Glutamatergic neuron (in vitro differentiated cells): ENCODE measurements around the gene COG1. TPM values are rescaled to one million over a fixed set of nuclear protein-coding genes. Genes with fewer than 3 reads are reported as not detected.

ENCODE experiments used
- DNase-seq: peaks from one replicate; pipeline ENCODE4 v3.0.0; 2022
- H3K27ac Mint-ChIP-seq: one replicate; pipeline ENCODE4 v1.8.0; 2020; ENCODE audit warnings: mild to moderate bottlenecking, mixed read lengths, inconsistent platforms; ENCODE audit not compliant: unreplicated experiment
- H3K27me3 Mint-ChIP-seq: one replicate; pipeline ENCODE4 v1.8.0; 2020; ENCODE audit warnings: mild to moderate bottlenecking, moderate library complexity, mixed read lengths, inconsistent platforms; ENCODE audit not compliant: unreplicated experiment
- H3K36me3 Mint-ChIP-seq: one replicate; pipeline ENCODE4 v1.8.0; 2020; ENCODE audit warnings: mild to moderate bottlenecking, mixed read lengths, inconsistent platforms; ENCODE audit not compliant: unreplicated experiment
- H3K4me1 Mint-ChIP-seq: one replicate; pipeline ENCODE4 v1.8.0; 2020; ENCODE audit warnings: mild to moderate bottlenecking, low read depth, mixed read lengths, inconsistent platforms; ENCODE audit not compliant: unreplicated experiment
- H3K4me3 Mint-ChIP-seq: one replicate; pipeline ENCODE4 v1.8.0; 2020; ENCODE audit warnings: mild to moderate bottlenecking, mixed read lengths, inconsistent platforms; ENCODE audit not compliant: unreplicated experiment
- H3K9me3 Mint-ChIP-seq: one replicate; pipeline ENCODE4 v1.8.0; 2020; ENCODE audit warnings: mild to moderate bottlenecking, moderate library complexity, mixed read lengths, inconsistent platforms; ENCODE audit not compliant: unreplicated experiment
- CTCF ChIP-seq: fragments of 200-600 bp; sonication (generic); IDR thresholded peaks from one replicate; pipeline ENCODE4 v1.5.0; 2021; ENCODE audit not compliant: partially characterized antibody, unreplicated experiment
- total RNA-seq: library from RNA; stranded (reverse); fragmentation: NEBNext Ultra II Directional; extraction: Animal tissue kit (Norgen Biotek cat#: 25700); gene quantifications from one replicate; pipeline ENCODE4 v1.2.1, GENCODE V29; 2021; ENCODE audit not compliant: unreplicated experiment

COG1 gene
- total RNA-seq, 1 donor from 2014 or later = 43.1 TPM

- TF ChIP-seq CTCF = no peak
Measured at GRCh38 chr17:73189417-73190099, 3.3 kb upstream of the COG1 start.

GRCh38 chr17:73191443-73192205 lies 1.2 kb upstream of the COG1 start:
- H3K27ac Mint-ChIP-seq = peak overlapping the region; percentile 73
- H3K27me3 Mint-ChIP-seq = peaks cover 8% of the 10 kb centered on the region
- TF ChIP-seq CTCF = peak; percentile 81

More at GRCh38 chr17:73189417-73190099, 3.3 kb upstream of the COG1 start:
- Mint-ChIP-seq H3K27me3 (peaks cover 7% of the 10 kb centered on the region), H3K27ac (peak overlapping the region; percentile 2), H3K4me1 (peaks cover 20% of the 10 kb centered on the region), H3K9me3 (peaks cover 9% of the 10 kb centered on the region), H3K4me3 (peak overlapping the region; percentile 46), H3K36me3 (no peaks in the 10 kb centered on the region)
- peak; percentile 61 for DNase-seq

GRCh38 chr17:73192206-73192893 lies 505 bp upstream of the COG1 start:
- no peak for TF ChIP-seq CTCF
- Mint-ChIP-seq H3K4me3 (peak overlapping the region; percentile 93), H3K27me3 (peaks cover 8% of the 10 kb centered on the region), H3K4me1 (peaks cover 18% of the 10 kb centered on the region), H3K27ac (peak overlapping the region; percentile 94), H3K9me3 (peaks cover 11% of the 10 kb centered on the region), H3K36me3 (peaks cover under 1% of the 10 kb centered on the region)
- DNase-seq = peak; percentile 76

More at GRCh38 chr17:73191443-73192205, 1.2 kb upstream of the COG1 start:
- H3K36me3 Mint-ChIP-seq = no peaks in the 10 kb centered on the region
- peak overlapping the region; percentile 93 for H3K4me3 Mint-ChIP-seq
- DNase-seq = peak; percentile 72
- peaks cover 11% of the 10 kb centered on the region for H3K9me3 Mint-ChIP-seq
- H3K4me1 Mint-ChIP-seq = peaks cover 18% of the 10 kb centered on the region

GRCh38 chr17:73194514-73195222 lies 1.8 kb downstream of the COG1 start:
- H3K4me3 Mint-ChIP-seq = peak overlapping the region; percentile 25
- no peak for TF ChIP-seq CTCF
- H3K4me1 Mint-ChIP-seq = peaks cover 11% of the 10 kb centered on the region
- DNase-seq = no peak
- H3K36me3 Mint-ChIP-seq = peaks cover 13% of the 10 kb centered on the region
- H3K9me3 Mint-ChIP-seq = peaks cover 15% of the 10 kb centered on the region
- peaks cover 8% of the 10 kb centered on the region for H3K27me3 Mint-ChIP-seq
- H3K27ac Mint-ChIP-seq = peak overlapping the region; percentile 22
